Pancreas (tissue), 10 donors: ENCODE results near the gene OR2A5. TPM values are rescaled to one million over a fixed set of nuclear protein-coding genes. Genes with fewer than 3 reads are reported as not detected.
A peak's percentile ranks its signal among the peaks of the same experiment; 100 is the strongest.

Experiments used
- ATAC-seq, 4 donors: fragments of 200-7000 bp; cut with Tn5 transposase; one replicate each; pipeline versions ENCODE4 v1.8.0 to v1.9.1; 2020; ENCODE audit warnings: mild to moderate bottlenecking in 4 of 4, moderate library complexity in 4 of 4
- DNase-seq, 6 donors: peaks; one replicate each; pipeline ENCODE4 v3.0.0-alpha.2; 2020
- FAIRE-seq: peaks from 2 replicates; lab custom pipeline; 2012; peaks lifted over from hg19 to GRCh38; lab: Jason Lieb, UNC
- H3K27ac ChIP-seq, 4 donors: fragments of 200-600 bp; sonication (generic); 1 replicate in 3 of 4; 2 replicates in 1 of 4; pipeline versions ENCODE4 v1.5.0 to v1.8.0; 2020
- H3K27me3 ChIP-seq, 4 donors: fragments of 200-600 bp; one replicate each; pipeline ENCODE4 v1.8.0; 2021
- H3K36me3 ChIP-seq, 3 donors: fragments of 200-600 bp; sonication (generic) in 1 of 3; one replicate each; pipeline versions ENCODE4 v1.5.0 to v1.8.0; 2020 to 2021
- H3K4me1 ChIP-seq, 3 donors: fragments of 200-600 bp; one replicate each; pipeline ENCODE4 v1.8.0; 2021
- H3K4me3 ChIP-seq, 4 donors: fragments of 200-600 bp; sonication (generic) in 2 of 4; one replicate each; pipeline versions ENCODE4 v1.5.0 to v1.8.0; 2020 to 2021
- H3K9me3 ChIP-seq, 4 donors: fragments of 200-600 bp; one replicate each; pipeline ENCODE4 v1.8.0; 2021
- WGBS, 2 donors: extraction: QIAGEN DNeasy Blood & Tissue Kit; methylation state at CpG; one replicate each; pipeline ENCODE4 v1.1.7; 2013; 5-methylcytosine and 5-hydroxymethylcytosine counted together
- intact Hi-C, 3 donors: fragments of 100-400 bp; cut with DNase I; formaldehyde crosslinking; loops; one replicate each; pipeline versions ENCODE4 v1.11.1 to v1.14.2; 2022
- polyA plus RNA-seq, 2 donors: library from polyadenylated mRNA; stranded (reverse); fragments of 200-250 nt; gene quantifications; one replicate each; pipeline ENCODE4 v1.2.3, GENCODE V29; 2013
- total RNA-seq, 6 donors: library from RNA; stranded (reverse); fragmentation: NEBNext Ultra II Directional in 4 of 6; extraction: Animal tissue kit (Norgen Biotek cat#: 25700) in 4 of 6; gene quantifications; one replicate each; pipeline versions ENCODE4 v1.2.1 to v1.2.4, GENCODE V29; 2021 to 2023
- TF ChIP-seq, protein P1 (sequence below), 4 donors: fragments of 200-600 bp; sonication (generic) in 3 of 4; IDR thresholded peaks; one replicate each; pipeline versions ENCODE4 v1.5.0 to v1.8.0; 2021; ENCODE audit warnings: antibody characterized with exemption in 4 of 4
- donor health status: healthy with polysubstance abuse.
- donor health status: DM: no; HTN: no; CAD: no; lungs with moderate emphysema.
- donor health status: DM: no; HTN: no; CAD: no.
- donor health status: control.
- donor health status: control.
- donor health status: Bipolar disorder and iron deficiency.
- donor health status: DM: yes; HTN: yes; CAD: no.
- donor health status: DM: no; HTN: no; CAD: no.
- donor health status: DM: no; HTN: no; CAD: no.
- donor health status: DM: yes; HTN: yes; CAD: no.

Gene OR2A5
- total and polyA plus RNA-seq, 8 donors = not detected

DNA sequence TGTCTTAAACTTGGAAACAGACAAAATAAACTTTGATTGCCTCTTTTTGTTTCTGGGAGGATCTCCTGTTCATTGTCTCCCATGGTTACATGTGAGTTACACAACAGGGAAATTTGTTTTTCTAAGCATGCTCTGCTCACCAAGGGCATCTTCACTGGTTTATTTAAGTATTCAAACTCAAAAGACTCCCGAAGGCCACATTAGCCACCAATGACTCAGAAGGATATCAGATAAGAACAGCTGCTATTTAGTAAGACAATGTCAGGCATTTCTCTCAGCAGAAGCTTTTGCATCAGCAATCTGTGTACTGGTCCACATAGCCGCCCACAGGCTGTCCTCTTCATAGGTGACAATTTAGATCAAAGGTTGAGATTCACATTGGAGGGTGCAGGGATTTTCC lies 29.3 kb upstream of the OR2A5 start:
- H3K36me3 ChIP-seq = no peaks in the 10 kb centered on the region
- no peaks in the 10 kb centered on the region for H3K4me1 ChIP-seq
- intact Hi-C loops = no loop called here
- no peak overlapping the region for H3K27ac ChIP-seq
- peak in 3 of 4 donors; percentile 18 to 60 (median 45) for ATAC-seq
- H3K4me3 ChIP-seq = no peak overlapping the region
- no peaks in the 10 kb centered on the region for H3K27me3 ChIP-seq
- WGBS, 2 donors = 49 to 61% methylated on average over 2 of the region's 2 CpGs
- H3K9me3 ChIP-seq = no peaks in the 10 kb centered on the region
- no peak for DNase-seq
- FAIRE-seq = no peak
- TF ChIP-seq, protein P1, sequence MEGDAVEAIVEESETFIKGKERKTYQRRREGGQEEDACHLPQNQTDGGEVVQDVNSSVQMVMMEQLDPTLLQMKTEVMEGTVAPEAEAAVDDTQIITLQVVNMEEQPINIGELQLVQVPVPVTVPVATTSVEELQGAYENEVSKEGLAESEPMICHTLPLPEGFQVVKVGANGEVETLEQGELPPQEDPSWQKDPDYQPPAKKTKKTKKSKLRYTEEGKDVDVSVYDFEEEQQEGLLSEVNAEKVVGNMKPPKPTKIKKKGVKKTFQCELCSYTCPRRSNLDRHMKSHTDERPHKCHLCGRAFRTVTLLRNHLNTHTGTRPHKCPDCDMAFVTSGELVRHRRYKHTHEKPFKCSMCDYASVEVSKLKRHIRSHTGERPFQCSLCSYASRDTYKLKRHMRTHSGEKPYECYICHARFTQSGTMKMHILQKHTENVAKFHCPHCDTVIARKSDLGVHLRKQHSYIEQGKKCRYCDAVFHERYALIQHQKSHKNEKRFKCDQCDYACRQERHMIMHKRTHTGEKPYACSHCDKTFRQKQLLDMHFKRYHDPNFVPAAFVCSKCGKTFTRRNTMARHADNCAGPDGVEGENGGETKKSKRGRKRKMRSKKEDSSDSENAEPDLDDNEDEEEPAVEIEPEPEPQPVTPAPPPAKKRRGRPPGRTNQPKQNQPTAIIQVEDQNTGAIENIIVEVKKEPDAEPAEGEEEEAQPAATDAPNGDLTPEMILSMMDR (IDR thresholded peaks at IDR 0.05) = no peak

DNA sequence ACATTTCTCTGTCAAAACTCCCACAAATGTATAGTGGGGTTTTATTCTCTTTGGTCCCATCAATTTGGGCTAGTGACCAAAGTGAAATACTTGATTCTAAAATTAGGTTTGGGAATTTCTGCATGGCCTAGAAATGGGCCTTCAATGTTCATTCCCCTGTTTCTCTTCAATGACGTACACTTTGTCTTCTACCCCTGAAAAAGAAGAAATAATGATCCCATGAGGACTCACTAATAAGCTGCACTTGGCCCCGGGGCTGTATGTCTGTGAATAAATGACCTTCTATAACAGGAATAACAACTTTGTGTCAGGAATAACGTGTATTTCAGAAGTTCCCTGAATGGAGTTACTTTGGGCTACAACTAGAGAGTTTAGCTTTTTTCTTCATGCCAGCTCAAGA lies 28.4 kb upstream of the OR2A5 start:
- DNase-seq = no peak
- WGBS, 2 donors = 40 to 44% methylated on average over 3 of the region's 3 CpGs
- H3K27ac ChIP-seq = no peak overlapping the region
- FAIRE-seq = no peak
- H3K4me1 ChIP-seq = no peaks in the 10 kb centered on the region
- H3K36me3 ChIP-seq = no peaks in the 10 kb centered on the region
- intact Hi-C loops = no loop called here
- H3K9me3 ChIP-seq = no peaks in the 10 kb centered on the region
- no peak for ATAC-seq
- H3K4me3 ChIP-seq = no peak overlapping the region
- H3K27me3 ChIP-seq = no peaks in the 10 kb centered on the region
- TF ChIP-seq, protein P1 (IDR thresholded peaks at IDR 0.05) = no peak

DNA sequence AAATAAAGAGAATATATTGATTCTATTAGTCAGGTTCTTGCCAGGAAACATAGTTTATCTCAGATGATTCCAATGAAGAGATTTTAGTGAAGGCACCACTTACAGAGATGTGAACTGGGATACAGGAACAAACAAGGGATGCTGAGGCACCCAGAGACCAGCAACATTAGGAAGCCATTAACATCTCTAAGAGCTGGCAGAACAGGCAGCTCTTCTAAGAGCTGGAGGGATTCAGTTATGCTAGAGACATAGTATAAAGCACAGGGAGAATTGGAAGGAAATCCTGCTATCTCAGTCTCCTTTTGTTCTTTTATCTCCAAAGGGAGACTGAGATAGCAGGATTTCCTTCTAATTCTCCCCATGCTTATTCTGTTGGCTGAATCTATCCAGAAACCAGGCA lies 26.6 kb upstream of the OR2A5 start:
- H3K4me3 ChIP-seq = no peak overlapping the region
- intact Hi-C loops = no loop called here
- H3K36me3 ChIP-seq = no peaks in the 10 kb centered on the region
- DNase-seq (no peak), ATAC-seq (no peak), FAIRE-seq (no peak)
- no peak overlapping the region for H3K27ac ChIP-seq
- H3K4me1 ChIP-seq = no peaks in the 10 kb centered on the region
- TF ChIP-seq, protein P1 (IDR thresholded peaks at IDR 0.05) = no peak
- H3K9me3 ChIP-seq = no peaks in the 10 kb centered on the region
- H3K27me3 ChIP-seq = no peaks in the 10 kb centered on the region

DNA sequence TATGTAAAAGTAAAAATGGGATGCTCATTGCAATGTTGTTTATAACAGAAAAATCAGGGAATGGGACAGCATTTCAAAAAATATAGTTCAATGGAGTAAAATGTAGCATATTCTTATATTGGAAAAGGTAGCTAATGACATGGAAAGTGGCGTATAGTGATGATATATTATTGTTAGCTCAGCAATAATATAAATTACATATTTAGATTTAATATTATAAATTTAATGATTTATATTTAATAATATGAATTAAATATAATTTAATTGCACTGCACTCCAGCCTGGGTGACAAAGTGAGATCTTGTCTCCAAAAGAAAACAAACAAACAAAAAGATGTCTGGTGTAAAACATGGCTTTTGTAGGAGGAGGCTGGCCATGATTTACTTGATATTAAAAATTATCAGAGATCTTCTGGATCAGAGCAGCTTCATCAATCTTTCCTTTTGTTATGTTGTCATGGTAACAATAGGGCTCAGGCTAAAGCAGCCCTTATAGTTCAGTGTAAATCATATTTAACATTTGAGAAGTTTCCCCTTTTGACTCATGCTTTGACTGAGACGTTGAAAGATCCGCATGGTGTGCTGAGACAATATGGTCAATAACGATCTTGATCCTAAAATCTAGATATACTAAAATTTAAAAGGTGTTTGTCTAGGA lies 25.4 kb upstream of the OR2A5 start:
- DNase-seq (no peak), FAIRE-seq (no peak), ATAC-seq (no peak)
- Histone ChIP-seq H3K27ac (no peak overlapping the region), H3K36me3 (no peaks in the 10 kb centered on the region), H3K27me3 (no peaks in the 10 kb centered on the region), H3K9me3 (no peaks in the 10 kb centered on the region), H3K4me3 (no peak overlapping the region), H3K4me1 (no peaks in the 10 kb centered on the region)
- 79 to 81% methylated on average over 4 of the region's 4 CpGs for WGBS, 2 donors
- intact Hi-C loops = no loop called here
- TF ChIP-seq, protein P1 (IDR thresholded peaks at IDR 0.05) = no peak

DNA sequence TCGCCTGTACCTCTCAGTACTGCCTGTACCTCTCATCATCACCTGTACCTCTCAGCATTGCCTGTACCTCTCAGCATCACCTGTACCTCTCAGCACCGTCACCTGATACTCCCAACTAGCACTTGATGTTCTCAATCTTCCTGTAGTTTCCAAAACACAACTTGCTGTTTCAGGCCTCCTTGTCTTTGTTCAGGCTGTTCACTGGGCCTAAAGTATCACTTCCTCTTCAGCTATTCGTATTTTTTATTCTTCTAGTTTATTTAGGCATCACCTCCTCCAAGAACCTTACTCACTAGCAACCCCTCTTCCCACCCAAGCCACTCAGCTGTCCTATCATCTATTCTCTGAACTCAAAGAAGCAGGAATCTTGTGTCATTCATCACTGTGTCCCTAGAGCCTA lies 24.5 kb upstream of the OR2A5 start:
- Histone ChIP-seq H3K4me3 (no peak overlapping the region), H3K9me3 (no peaks in the 10 kb centered on the region), H3K36me3 (no peaks in the 10 kb centered on the region), H3K27ac (no peak overlapping the region), H3K4me1 (no peaks in the 10 kb centered on the region), H3K27me3 (no peaks in the 10 kb centered on the region)
- ATAC-seq (no peak), DNase-seq (no peak), FAIRE-seq (no peak)
- whole genome bisulfite sequencing, 2 donors = 72 to 76% methylated on average over 3 of the region's 3 CpGs
- intact Hi-C loops = no loop called here
- TF ChIP-seq, protein P1 (IDR thresholded peaks at IDR 0.05) = no peak
